ENCODE measurements around the gene KRT1. TPM values are rescaled to one million over a fixed set of nuclear protein-coding genes. Genes with fewer than 3 reads are reported as not detected.

Gene KRT1
- total RNA-seq (under 1 TPM in 2 of 6 donors, not detected in 4; 0.17 to 0.41 TPM), polyA plus RNA-seq (not detected)

DNA sequence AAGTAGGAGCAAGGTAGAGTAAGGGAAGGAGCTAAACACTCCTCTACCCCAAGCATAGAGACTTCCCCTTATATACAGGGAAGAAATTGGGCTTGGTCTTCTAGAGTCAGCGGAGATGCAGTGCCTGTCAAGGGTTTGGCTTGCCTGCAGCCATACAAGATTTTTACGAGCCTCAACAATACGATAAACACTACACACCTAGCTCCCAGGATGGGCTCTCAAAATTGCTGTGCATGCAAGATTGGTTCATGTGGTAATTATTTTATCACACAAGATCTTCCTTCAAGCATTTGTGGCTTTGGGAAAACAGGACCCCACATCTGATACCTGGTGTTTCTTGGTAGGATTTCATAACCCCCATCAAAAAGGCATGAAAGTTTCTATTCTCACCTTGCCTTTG is at the start of gene KRT1:
Gene KRT1, minus strand, starts transcription at position 45 of the 400 bp plus-strand sequence. CDS start 59 bp downstream, outside the sequence.
- 74 to 85% methylated on average over 3 of the region's 3 CpGs for WGBS, 2 donors
- TF ChIP-seq, protein P1, sequence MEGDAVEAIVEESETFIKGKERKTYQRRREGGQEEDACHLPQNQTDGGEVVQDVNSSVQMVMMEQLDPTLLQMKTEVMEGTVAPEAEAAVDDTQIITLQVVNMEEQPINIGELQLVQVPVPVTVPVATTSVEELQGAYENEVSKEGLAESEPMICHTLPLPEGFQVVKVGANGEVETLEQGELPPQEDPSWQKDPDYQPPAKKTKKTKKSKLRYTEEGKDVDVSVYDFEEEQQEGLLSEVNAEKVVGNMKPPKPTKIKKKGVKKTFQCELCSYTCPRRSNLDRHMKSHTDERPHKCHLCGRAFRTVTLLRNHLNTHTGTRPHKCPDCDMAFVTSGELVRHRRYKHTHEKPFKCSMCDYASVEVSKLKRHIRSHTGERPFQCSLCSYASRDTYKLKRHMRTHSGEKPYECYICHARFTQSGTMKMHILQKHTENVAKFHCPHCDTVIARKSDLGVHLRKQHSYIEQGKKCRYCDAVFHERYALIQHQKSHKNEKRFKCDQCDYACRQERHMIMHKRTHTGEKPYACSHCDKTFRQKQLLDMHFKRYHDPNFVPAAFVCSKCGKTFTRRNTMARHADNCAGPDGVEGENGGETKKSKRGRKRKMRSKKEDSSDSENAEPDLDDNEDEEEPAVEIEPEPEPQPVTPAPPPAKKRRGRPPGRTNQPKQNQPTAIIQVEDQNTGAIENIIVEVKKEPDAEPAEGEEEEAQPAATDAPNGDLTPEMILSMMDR (IDR thresholded peaks at IDR 0.05) = no peak
- no peak within 1 kb of the TSS for H3K27ac ChIP-seq
- no peaks in the 10 kb centered on the region for H3K27me3 ChIP-seq
- no peaks in the 10 kb centered on the region for H3K4me1 ChIP-seq
- intact Hi-C loops (cut with DNase I) = no loop called here
- H3K4me3 ChIP-seq = no peak within 1 kb of the TSS
- ATAC-seq (no peak), DNase-seq (no peak), FAIRE-seq (no peak)
- no peaks in the 10 kb centered on the region for H3K36me3 ChIP-seq
- no peaks in the 10 kb centered on the region for H3K9me3 ChIP-seq

DNA sequence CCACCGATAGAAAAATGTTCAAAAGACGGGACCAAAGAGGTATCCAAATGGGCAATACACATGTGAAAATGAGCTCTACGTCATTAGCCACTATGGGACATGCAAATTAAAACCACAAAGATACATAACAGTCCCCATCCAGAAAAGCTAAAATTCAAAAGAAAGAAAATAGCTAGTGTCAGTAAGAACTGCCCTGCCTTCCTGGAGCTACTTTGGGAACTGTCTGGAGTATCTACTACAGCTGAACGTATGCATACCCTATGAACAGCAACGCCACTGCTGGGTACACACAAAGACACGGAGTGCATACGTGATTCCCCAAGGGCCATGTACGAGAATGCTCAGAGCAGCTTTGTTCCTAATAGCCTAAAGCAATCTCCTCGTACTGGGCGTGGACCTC is 48.9 kb upstream of the KRT1 start:
- Histone ChIP-seq H3K4me1 (no peaks in the 10 kb centered on the region), H3K27ac (no peak overlapping the region), H3K4me3 (no peak overlapping the region), H3K36me3 (no peaks in the 10 kb centered on the region), H3K27me3 (no peaks in the 10 kb centered on the region), H3K9me3 (no peaks in the 10 kb centered on the region)
- DNase-seq = no peak
- TF ChIP-seq, protein P1 (IDR thresholded peaks at IDR 0.05) = no peak
- 64 to 68% methylated on average over 10 of the region's 10 CpGs for WGBS, 2 donors
- intact Hi-C loops (cut with DNase I) = no loop called here
- no peak for FAIRE-seq
- no peak for ATAC-seq

DNA sequence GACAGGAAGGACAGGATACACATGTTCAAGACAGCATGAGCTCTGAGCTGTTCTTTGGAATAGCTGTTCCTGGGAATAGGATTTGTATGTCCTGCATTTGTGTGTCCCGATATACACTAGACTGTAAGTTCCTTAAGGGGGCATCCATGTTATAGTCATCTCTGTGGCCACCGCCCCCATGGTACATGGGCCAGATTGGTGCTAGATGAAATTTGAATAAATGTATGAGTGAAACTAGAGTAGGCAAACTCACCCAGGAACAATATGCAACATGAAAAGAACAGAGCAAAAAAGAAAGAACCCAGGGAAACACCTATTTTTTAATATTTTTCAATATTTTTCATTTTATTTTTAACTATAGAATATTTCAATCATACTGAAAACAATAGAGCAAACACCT is 48.2 kb upstream of the KRT1 start:
- Histone ChIP-seq H3K36me3 (no peaks in the 10 kb centered on the region), H3K9me3 (no peaks in the 10 kb centered on the region), H3K4me3 (no peak overlapping the region), H3K27me3 (no peaks in the 10 kb centered on the region), H3K27ac (no peak overlapping the region), H3K4me1 (no peaks in the 10 kb centered on the region)
- WGBS, 2 donors = 71 to 81% methylated on average over 2 of the region's 2 CpGs
- no peak for DNase-seq
- TF ChIP-seq, protein P1 (IDR thresholded peaks at IDR 0.05) = no peak
- intact Hi-C loops (cut with DNase I) = no loop called here
- ATAC-seq = no peak
- no peak for FAIRE-seq

DNA sequence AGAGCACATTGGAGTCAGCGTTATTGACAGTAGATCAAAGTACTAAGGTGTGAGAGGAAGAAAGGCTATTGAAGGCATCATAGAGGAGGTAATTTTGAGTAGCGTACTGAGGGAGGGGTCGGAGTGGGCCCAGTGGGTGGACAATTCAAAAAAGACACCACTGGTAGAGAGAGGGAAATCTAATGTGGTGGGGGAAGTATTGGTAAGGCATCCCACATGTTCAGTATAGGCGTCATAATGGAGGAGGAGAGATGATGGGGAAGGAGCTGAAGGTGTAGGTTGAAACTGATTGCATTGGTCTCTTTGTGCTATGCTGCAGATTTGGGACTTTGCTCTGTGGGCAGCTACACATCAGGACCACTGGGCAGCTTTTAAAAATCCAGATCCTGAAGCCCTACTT is 46.8 kb upstream of the KRT1 start:
- Histone ChIP-seq H3K9me3 (no peaks in the 10 kb centered on the region), H3K36me3 (no peaks in the 10 kb centered on the region), H3K27ac (no peak overlapping the region), H3K4me1 (no peaks in the 10 kb centered on the region), H3K27me3 (no peaks in the 10 kb centered on the region), H3K4me3 (no peak overlapping the region)
- 55 to 58% methylated on average over 4 of the region's 4 CpGs for WGBS, 2 donors
- ATAC-seq (no peak), DNase-seq (no peak), FAIRE-seq (no peak)
- intact Hi-C loops (cut with DNase I) = no loop called here
- TF ChIP-seq, protein P1 (IDR thresholded peaks at IDR 0.05) = no peak

DNA sequence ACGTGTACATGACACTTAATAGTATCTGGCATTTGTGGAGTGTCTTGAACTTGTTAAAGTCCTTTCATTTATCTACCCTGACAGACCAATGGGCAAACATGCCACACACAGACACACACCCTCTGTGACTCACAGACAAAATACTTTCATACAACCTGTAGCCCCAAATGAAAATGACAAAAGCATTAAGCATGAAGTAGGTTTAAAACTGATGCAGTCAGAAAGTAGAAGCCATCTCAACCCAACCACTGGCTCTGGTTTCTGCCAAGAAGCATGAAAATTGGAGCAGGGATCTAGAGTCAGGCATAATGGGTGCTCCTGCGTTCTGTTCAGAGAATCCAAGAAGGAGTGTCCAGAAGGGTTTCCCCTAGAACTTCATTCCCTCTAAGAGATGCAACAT is 46.2 kb upstream of the KRT1 start:
- intact Hi-C loops (cut with DNase I) = no loop called here
- Histone ChIP-seq H3K36me3 (no peaks in the 10 kb centered on the region), H3K27ac (no peak overlapping the region), H3K9me3 (no peaks in the 10 kb centered on the region), H3K4me1 (no peaks in the 10 kb centered on the region), H3K4me3 (no peak overlapping the region), H3K27me3 (no peaks in the 10 kb centered on the region)
- TF ChIP-seq, protein P1 (IDR thresholded peaks at IDR 0.05) = no peak
- DNase-seq = no peak
- FAIRE-seq = no peak
- WGBS, 2 donors = 36 to 59% methylated on average over 2 of the region's 2 CpGs
- ATAC-seq = no peak

All from pancreas (tissue), 10 donors.